ENCODE measurements around the gene PRM2. TPM values are rescaled to one million over a fixed set of nuclear protein-coding genes. Genes with fewer than 3 reads are reported as not detected.

PRM2 gene
- total RNA-seq, 2 experiments from 2014 or later, result not detected

DNA sequence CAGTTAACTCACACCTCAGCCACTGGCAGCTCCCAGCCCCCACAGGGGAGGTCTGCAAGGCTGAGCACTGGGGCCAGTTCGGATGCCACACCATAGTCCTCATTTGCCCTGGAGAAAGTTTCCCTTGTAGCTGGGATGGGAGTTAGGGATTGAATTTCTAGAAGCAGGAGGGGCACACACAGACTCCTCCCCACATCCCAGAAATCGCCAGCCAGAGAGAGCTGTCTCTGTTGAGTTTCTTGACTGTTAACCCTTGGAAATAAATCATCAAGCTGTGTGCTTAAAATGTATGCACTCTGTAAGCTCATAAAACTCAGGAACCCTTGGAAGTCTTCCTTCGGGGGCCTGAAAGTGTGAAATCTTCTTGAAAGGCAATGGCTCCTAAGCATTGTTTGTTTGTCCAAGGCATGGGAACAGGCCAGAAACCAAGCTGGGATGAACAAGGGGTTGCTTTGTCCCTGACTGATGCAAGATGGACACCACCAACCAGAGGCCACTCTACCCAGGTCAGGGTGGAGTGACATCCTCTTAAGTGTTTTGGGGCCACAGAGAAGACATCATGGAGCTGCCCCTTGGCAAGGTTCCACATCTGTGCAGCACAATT, 2.5 kb downstream of the PRM2 start:
- CTCF ChIA-PET, result interaction anchor here (0.9 kb wide), 1 partner anchor 18 kb away, joined by 3 read pairs; no protein-coding TSS in a partner anchor
- Mint-ChIP-seq H3K27ac (no peak overlapping the region), H3K4me3 (no peak overlapping the region), H3K9me3 (no peaks in the 10 kb centered on the region), H3K27me3 (peaks cover 31% of the 10 kb centered on the region), H3K4me1 (no peaks in the 10 kb centered on the region), H3K36me3 (ENCODE audit: low read depth) (no peaks in the 10 kb centered on the region)
- DNase-seq, result no peak
- POLR2A ChIA-PET, result no interaction called here

DNA sequence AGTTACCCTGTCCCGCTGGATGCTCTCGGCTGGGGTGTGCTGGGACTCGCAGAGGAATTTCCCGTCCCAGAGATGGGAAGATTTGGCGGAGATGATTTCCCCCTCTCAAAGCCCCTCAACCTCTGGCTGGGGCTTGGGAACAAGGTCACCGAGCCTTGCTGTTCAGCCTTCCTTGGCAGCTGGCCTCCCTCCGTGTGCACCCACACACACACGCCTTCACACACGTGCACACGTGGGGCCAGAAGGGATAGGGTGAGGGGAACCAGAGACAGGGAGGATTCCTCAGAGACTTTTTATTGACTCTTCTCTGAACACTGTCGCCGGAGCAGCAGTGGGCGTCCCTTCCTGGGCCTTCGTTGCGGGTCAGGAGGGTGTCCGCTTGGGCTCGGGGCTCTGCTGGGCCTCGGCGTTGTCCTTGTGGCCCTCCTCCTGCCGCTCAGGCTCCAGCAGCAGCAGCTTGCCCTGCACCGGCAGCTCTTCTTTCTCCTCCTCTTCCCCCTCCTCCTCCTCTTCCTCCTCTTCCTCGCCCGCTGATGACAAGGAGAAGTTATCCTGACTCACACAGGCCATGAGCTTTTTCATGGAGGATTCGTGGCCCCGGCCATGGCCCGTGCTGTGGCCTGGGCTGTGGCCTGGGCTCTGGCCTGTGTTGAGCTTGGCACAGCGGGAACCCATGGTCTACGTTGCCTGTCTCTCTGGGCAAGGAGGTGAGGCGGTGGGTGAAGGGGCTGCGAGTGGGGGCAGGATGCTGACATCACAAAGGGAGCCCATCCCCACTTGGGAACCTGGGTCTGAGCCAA, 3.2 kb downstream of the PRM2 start, which contains the start of gene PRM3:
PRM3 (minus strand) TSS at position 709 of the 800 bp plus-strand sequence; CDS start at position 675, 34 bp downstream.
- no peaks in the 10 kb centered on the region for H3K36me3 Mint-ChIP-seq (ENCODE audit: low read depth)
- H3K27ac Mint-ChIP-seq, result no peak within 1 kb of the TSS
- CTCF ChIA-PET, result interaction anchor here (0.6 to 0.9 kb wide), 2 partner anchors 19 to 105 kb away, joined by 3 to 4 read pairs; no protein-coding TSS in a partner anchor
- H3K4me1 Mint-ChIP-seq, result no peaks in the 10 kb centered on the region
- POLR2A ChIA-PET, result no interaction called here
- no peaks in the 10 kb centered on the region for H3K9me3 Mint-ChIP-seq
- H3K4me3 Mint-ChIP-seq, result no peak within 1 kb of the TSS
- peaks cover 35% of the 10 kb centered on the region for H3K27me3 Mint-ChIP-seq
- DNase-seq, result no peak

DNA sequence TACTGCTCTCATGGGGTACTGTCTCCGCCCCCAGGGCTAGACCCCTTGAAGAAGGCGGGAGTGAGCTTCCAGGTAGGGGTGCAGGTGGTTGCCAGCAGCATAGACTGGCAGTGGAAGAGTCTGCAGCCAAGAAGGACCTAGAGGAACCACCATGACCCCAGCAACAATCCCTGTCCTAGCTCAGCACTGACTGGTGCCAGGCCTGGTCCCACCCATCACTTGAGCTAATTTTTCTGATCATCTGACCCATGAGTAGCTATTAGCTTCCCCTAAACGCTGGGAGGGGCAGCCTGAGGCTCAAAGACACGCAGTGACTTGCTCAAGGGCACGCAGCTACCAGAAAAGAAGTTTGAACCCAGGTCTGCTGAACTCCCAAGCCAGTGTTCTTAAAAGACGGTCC, 3.8 kb downstream of the PRM2 start:
- H3K9me3 Mint-ChIP-seq, result no peaks in the 10 kb centered on the region
- ChIA-PET POLR2A (no interaction called here), CTCF (interaction anchor here (0.6 kb wide), 1 partner anchor 106 kb away, joined by 4 read pairs; no protein-coding TSS in a partner anchor)
- H3K27me3 Mint-ChIP-seq, result peaks cover 36% of the 10 kb centered on the region
- no peak overlapping the region for H3K4me3 Mint-ChIP-seq
- H3K36me3 Mint-ChIP-seq (ENCODE audit: low read depth), result no peaks in the 10 kb centered on the region
- no peak for DNase-seq
- no peak overlapping the region for H3K27ac Mint-ChIP-seq
- no peaks in the 10 kb centered on the region for H3K4me1 Mint-ChIP-seq

DNA sequence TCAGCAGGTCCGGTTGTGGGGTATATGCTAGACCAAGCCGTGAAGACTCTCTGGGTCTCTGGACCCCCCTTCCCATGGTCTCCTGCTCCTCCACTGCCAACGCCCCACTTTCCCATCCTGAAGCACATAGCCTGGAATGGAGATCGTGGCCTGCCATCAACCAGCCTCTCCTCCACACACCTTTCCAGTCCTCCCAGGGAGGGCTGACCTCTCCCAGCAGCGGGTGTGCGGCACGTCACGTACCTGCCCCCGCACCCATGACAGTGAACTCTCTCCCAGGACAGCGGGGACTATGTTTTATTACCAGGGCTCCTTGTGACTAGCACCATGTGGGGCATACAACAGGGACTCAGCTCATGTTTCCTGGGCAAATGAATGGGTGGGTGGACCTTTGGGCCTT, 4.7 kb downstream of the PRM2 start:
- POLR2A ChIA-PET, result no interaction called here
- DNase-seq, result no peak
- H3K4me1 Mint-ChIP-seq, result no peaks in the 10 kb centered on the region
- H3K9me3 Mint-ChIP-seq, result no peaks in the 10 kb centered on the region
- no peak overlapping the region for H3K4me3 Mint-ChIP-seq
- CTCF ChIA-PET, result no interaction called here
- no peaks in the 10 kb centered on the region for H3K36me3 Mint-ChIP-seq (ENCODE audit: low read depth)
- no peak overlapping the region for H3K27ac Mint-ChIP-seq
- peaks cover 37% of the 10 kb centered on the region for H3K27me3 Mint-ChIP-seq

GRCh38 chr16:11270602-11271162, 5.6 kb downstream of the PRM2 start:
- no peak for DNase-seq
- Mint-ChIP-seq H3K27me3 (peaks cover 37% of the 10 kb centered on the region), H3K27ac (no peak overlapping the region), H3K4me3 (no peak overlapping the region), H3K9me3 (no peaks in the 10 kb centered on the region), H3K4me1 (no peaks in the 10 kb centered on the region), H3K36me3 (ENCODE audit: low read depth) (no peaks in the 10 kb centered on the region)
- CTCF ChIA-PET, result interaction anchor here (1.1 to 1.2 kb wide), 2 partner anchors 15 to 58 kb away, joined by 3 read pairs; partner anchors contain the start of gene SOCS1
- POLR2A ChIA-PET, result no interaction called here

DNA sequence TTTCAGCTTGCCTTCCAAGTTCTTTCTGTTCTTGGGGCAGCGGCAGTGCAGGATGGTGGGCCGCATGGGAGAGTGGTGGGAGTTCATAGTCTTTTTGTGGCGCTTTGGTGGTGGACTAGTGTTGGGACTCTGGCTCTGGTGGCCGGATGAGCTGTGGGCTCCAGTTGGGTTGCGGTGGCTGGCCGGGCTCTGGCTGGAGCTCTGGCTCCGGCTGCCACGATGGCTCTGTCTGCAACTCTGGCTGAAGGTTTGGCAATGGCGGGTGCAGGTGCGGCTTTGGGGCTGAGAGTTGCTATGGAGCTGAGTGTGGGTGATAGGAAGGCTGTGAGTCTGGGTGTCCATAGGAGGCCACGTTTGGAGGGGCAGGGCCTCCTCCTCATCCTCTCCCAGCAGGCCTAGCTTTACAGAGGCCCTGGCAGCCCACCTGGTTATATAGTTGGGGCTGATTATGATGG, 7.3 kb downstream of the PRM2 start, which contains the start of gene TNP2:
TNP2 (minus strand) TSS at position 405 of the 455 bp plus-strand sequence; CDS start at position 342, 63 bp downstream.
- POLR2A ChIA-PET, result interaction anchor here (0.5 to 1.0 kb wide), 2 partner anchors 15 to 44 kb away, joined by 4 to 5 read pairs; no protein-coding TSS in a partner anchor
- H3K36me3 Mint-ChIP-seq (ENCODE audit: low read depth), result no peaks in the 10 kb centered on the region
- H3K4me1 Mint-ChIP-seq, result peaks cover 10% of the 10 kb centered on the region
- CTCF ChIA-PET, result no interaction called here
- H3K27ac Mint-ChIP-seq, result no peak within 1 kb of the TSS
- DNase-seq, result no peak
- no peaks in the 10 kb centered on the region for H3K9me3 Mint-ChIP-seq
- no peak within 1 kb of the TSS for H3K4me3 Mint-ChIP-seq
- peaks cover 35% of the 10 kb centered on the region for H3K27me3 Mint-ChIP-seq

- no peak overlapping the region for H3K4me3 Mint-ChIP-seq
- DNase-seq, result no peak
- POLR2A ChIA-PET, result interaction anchor here (1.0 to 2.5 kb wide), 2 partner anchors 33 to 89 kb away, joined by 3 to 11 read pairs; no protein-coding TSS in a partner anchor
- H3K27me3 Mint-ChIP-seq, result peaks cover 38% of the 10 kb centered on the region
- H3K36me3 Mint-ChIP-seq (ENCODE audit: low read depth), result no peaks in the 10 kb centered on the region
- no peaks in the 10 kb centered on the region for H3K9me3 Mint-ChIP-seq
- H3K27ac Mint-ChIP-seq, result no peak overlapping the region
- CTCF ChIA-PET, result interaction anchor here (4.1 kb wide), 1 partner anchor 91 kb away, joined by 13 read pairs; no protein-coding TSS in a partner anchor
- H3K4me1 Mint-ChIP-seq, result peaks cover 25% of the 10 kb centered on the region
Observed at GRCh38 chr16:11265124-11265523, 11.2 kb downstream of the PRM2 start.

DNA sequence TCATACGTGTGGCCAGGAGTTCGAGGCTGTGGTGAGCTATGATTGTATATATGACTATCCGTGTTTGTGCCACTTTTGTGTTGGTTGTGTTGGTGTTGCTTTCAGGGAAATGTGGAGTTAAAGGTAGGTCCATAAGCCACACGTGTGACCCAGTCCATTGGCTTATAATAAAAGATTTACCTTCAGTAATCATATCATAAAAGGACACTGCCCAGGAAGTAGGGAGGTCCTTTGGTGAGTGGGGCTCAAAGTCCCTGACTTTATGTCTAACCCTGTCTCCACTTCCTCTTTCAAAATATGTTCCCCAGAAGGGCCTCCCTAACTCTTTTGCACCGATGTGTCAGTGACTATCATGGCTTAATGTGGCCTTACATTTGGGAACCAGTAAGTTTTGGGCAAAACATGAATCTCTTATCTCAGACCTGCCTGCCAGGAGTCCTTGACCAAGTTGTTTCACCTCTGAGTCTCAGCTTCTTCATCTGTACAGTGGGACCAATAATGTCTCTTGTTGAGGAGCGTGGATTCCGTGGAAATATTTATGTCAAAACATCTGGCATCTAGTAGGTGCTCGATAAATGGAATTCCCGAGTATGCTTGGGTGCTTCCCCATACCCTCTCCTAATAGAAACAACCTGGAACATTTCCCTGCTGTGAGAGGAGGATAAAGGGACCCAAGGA, 12.0 kb downstream of the PRM2 start:
- peaks cover 31% of the 10 kb centered on the region for H3K4me1 Mint-ChIP-seq
- no peak overlapping the region for H3K4me3 Mint-ChIP-seq
- H3K9me3 Mint-ChIP-seq, result no peaks in the 10 kb centered on the region
- peak overlapping the region; percentile 48 for H3K27ac Mint-ChIP-seq
- ChIA-PET POLR2A (interaction anchor here (0.7 to 2.5 kb wide), 6 partner anchors 18 to 90 kb away, joined by 3 to 11 read pairs (median 3); no protein-coding TSS in a partner anchor), CTCF (interaction anchor here (0.9 to 4.1 kb wide), 4 partner anchors 9 to 300 kb away, joined by 3 to 13 read pairs (median 4); no protein-coding TSS in a partner anchor)
- DNase-seq, result no peak
- H3K36me3 Mint-ChIP-seq (ENCODE audit: low read depth), result no peaks in the 10 kb centered on the region
- peaks cover 40% of the 10 kb centered on the region for H3K27me3 Mint-ChIP-seq

- ChIA-PET POLR2A (interaction anchor here (0.7 to 2.5 kb wide), 7 partner anchors 18 to 91 kb away, joined by 3 to 11 read pairs (median 3); no protein-coding TSS in a partner anchor), CTCF (interaction anchor here (0.9 to 4.1 kb wide), 4 partner anchors 8 to 299 kb away, joined by 3 to 13 read pairs (median 4); no protein-coding TSS in a partner anchor)
- Mint-ChIP-seq H3K27ac (peak overlapping the region; percentile 48), H3K36me3 (ENCODE audit: low read depth) (no peaks in the 10 kb centered on the region), H3K9me3 (no peaks in the 10 kb centered on the region), H3K27me3 (peaks cover 37% of the 10 kb centered on the region), H3K4me3 (no peak overlapping the region), H3K4me1 (peaks cover 37% of the 10 kb centered on the region)
- DNase-seq, result peak; percentile 57
Observed at GRCh38 chr16:11263737-11264136, 12.5 kb downstream of the PRM2 start.

DNA sequence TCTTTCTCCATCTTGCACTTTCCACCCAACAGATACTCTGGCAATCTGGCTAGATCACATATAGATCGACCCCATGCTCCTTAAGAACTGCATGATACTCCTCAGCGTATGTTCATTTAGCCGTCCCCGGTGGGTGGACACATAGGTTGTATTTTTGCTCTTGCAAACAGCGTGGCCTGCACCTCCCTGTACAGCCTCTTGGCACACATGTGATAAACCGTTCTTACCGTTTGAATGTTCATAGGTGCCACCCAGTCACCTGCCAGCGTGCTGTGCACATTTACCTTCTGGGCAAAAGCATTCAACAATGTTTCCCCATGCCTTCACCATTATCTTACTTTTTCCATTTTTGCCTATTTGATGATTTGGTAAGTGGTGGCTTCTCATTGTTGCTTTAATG, 13.4 kb downstream of the PRM2 start:
- H3K4me1 Mint-ChIP-seq, result peaks cover 44% of the 10 kb centered on the region
- no peak for DNase-seq
- H3K9me3 Mint-ChIP-seq, result no peaks in the 10 kb centered on the region
- no peak overlapping the region for H3K27ac Mint-ChIP-seq
- no peak overlapping the region for H3K4me3 Mint-ChIP-seq
- POLR2A ChIA-PET, result interaction anchor here (1.0 to 2.5 kb wide), 3 partner anchors 19 to 92 kb away, joined by 4 to 11 read pairs (median 6); no protein-coding TSS in a partner anchor
- H3K27me3 Mint-ChIP-seq, result peaks cover 29% of the 10 kb centered on the region
- CTCF ChIA-PET, result interaction anchor here (0.9 to 4.1 kb wide), 3 partner anchors 93 to 298 kb away, joined by 3 to 13 read pairs (median 5); no protein-coding TSS in a partner anchor
- no peaks in the 10 kb centered on the region for H3K36me3 Mint-ChIP-seq (ENCODE audit: low read depth)

GRCh38 chr16:11260596-11260966, 15.7 kb downstream of the PRM2 start:
- DNase-seq, result no peak
- ChIA-PET POLR2A (interaction anchor here (1.0 to 7.9 kb wide), 3 partner anchors 27 to 295 kb away, joined by 3 to 169 read pairs (median 3); no protein-coding TSS in a partner anchor), CTCF (interaction anchor here (1.8 to 8.0 kb wide), 2 partner anchors 37 to 293 kb away, joined by 4 to 233 read pairs; no protein-coding TSS in a partner anchor)
- H3K9me3 Mint-ChIP-seq, result no peaks in the 10 kb centered on the region
- peaks cover 56% of the 10 kb centered on the region for H3K4me1 Mint-ChIP-seq
- H3K27ac Mint-ChIP-seq, result no peak overlapping the region
- H3K27me3 Mint-ChIP-seq, result peaks cover 19% of the 10 kb centered on the region
- H3K4me3 Mint-ChIP-seq, result no peak overlapping the region
- H3K36me3 Mint-ChIP-seq (ENCODE audit: low read depth), result peaks cover 6% of the 10 kb centered on the region

All from activated CD4-positive, alpha-beta memory T cell treated with anti-CD3 and anti-CD28 coated beads, Interleukin-2, amount 10 ng/mL, durations not matched to agents 7 days and 5 days (primary cell).